Stimulated activated CD4-positive, alpha-beta T cell treated with anti-CD3 and anti-CD28 coated beads, Interleukin-4, amount 100 ng/mL, for 48 hours (primary cell): ENCODE data around the gene NOB1.

ENCODE experiments used
- DNase-seq, 2 donors: peaks; one replicate each; pipeline ENCODE4 v3.0.0-alpha.2; 2020; ENCODE audit warnings: low read depth in 2 of 2

Gene NOB1

DNA sequence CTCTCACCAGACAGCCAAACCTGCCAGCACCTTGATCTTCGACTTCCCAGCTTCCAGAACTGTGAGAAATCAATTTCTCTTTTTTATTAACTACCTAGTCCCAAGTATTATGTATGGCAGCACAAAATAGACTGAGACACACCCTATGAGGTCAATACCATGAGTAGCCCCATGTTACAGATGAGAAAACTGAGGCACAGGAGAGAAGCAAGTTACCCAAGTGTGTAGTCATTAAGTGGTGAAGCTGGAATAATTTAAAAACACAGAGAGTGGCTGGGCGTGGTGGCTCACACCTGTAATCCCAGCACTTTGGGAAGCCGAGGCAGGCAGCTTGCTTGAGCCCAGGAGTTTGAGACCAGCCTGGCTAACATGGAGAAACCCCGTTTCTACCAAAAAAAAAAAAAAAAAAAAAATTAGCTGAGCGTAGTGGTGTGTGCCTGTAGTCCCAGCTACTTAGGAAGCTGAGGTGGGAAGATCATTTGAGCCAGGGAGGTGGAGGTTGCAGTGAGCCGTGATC, 33.2 kb downstream of the NOB1 start:
- no peak for DNase-seq

DNA sequence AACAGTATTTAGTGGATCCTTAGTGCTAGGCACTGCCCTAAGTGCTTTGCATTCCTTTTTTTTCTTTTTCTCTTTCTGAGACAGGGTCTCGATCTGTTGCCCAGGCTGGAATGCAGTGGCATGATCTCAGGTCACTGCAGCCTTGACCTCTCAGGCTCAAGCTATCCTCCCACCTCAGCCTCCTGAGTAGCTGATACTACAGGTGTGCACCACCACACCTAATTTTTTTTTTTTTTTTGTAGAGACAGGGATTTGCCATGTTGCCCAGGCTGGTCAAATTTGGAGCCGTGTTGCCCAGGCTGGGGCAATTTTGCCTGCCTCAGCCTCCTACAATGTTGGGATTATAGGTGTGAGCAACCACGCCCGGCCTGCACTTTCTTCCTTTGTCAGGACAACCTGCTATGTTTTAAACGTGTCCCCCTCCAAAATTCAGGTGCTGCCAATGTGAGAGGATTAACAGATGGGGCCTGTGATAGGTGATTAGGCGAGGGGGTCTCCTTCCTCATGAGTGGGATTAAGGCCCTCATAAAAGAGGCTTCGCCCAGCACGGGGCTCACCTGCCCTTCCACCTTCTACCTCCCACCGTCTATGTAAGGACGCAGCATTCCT, 33.8 kb downstream of the NOB1 start:
- no peak for DNase-seq

DNA sequence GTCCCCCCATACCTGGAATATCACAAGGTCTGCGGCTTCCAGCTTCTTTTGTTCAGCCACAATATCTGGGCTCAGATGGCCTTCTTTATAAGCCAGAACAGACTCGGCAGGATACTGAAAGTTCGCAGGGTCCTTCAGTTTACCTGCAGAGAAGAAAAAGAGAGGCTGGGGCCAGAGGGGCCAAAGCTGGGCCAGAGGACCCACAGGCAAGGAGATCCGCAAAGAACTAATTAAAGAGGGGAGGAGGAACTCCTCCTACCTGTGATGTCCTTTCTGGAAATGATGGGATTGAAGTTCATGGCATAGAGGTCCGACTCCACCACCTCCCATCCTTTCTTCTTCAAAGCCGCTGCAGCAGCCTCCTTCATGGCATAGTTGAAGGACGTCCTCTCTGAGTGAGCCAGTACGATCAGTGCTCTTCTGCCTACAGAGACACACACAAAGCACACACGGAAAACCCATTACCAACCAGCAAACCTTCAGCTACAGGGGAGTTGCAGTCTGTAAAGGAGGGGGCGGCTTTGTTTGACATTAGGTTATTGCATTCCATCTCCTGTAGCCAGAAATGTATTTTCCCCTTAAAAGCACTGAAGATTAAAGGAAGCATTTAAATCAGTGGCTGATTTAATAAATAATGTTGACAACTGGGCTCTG, 36.5 kb downstream of the NOB1 start:
- no peak for DNase-seq

DNA sequence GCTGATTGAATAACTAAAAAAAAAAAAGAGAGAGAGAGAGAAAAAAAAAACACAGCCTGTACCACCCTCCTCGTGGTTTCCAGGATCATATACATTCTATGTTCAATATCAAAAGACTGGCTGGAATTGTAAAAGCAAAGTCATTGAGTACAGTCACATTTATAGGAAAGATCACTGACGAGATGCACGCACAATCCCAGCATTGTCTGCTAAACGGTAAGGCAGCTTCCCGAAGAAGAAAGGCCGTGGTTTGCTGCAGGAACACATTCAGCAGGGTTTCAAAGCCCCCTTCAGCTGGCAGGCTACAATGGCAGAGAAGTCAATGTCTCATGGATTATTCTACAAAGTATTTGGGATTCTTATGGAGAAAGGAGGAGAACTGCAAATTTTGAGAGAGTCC, 37.7 kb downstream of the NOB1 start:
- no peak for DNase-seq

DNA sequence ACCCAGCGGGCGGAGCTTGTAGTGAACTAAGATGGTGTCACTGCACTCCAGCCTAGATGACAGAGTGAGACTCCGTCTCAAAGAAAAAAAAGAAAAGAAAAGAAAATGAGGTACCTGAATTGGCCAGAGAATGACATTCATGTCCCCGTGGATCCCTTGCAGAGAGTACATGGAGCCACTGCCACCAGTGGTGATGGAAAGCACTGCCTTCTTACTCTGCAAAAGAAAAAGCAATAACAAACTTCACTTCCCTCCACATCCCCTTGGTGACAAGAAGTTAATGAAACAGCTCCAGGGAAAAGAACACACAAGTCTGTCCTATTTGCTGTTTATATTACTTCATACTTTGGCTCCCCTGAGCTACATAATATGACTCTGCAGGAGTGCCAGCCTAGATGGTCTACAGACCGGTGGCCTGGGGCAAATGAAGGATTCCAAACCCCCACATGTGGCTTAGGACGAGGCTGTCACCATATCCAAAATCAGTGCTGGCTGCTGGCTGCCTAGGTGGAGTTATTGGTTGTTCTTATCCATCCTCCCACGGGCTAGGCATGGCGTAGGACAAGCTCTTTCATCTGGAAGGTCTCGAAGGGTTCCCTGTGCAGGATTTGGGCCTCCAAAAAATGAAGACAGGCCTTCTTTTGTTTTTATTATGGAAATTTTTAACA, 41.7 kb downstream of the NOB1 start:
- DNase-seq = no peak

DNA sequence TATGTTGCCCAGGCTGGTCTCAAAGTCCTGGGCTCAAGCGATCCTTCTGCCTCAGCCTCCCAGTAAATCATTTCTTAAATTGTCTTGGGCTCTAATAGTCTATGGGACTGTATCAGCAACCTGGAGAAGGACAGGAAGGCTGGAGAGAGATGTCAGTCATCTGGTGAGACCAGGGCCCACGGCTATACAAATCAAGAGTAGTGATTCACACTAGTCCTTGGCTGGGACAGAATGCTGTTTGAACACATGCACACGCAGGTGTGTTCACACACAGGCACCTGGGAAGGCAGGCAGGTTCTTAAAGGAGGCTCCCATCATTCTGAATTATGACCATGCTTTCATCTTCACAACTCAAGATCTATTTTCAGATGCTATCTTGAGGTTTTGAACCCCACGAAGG, 42.4 kb downstream of the NOB1 start:
- no peak for DNase-seq

DNA sequence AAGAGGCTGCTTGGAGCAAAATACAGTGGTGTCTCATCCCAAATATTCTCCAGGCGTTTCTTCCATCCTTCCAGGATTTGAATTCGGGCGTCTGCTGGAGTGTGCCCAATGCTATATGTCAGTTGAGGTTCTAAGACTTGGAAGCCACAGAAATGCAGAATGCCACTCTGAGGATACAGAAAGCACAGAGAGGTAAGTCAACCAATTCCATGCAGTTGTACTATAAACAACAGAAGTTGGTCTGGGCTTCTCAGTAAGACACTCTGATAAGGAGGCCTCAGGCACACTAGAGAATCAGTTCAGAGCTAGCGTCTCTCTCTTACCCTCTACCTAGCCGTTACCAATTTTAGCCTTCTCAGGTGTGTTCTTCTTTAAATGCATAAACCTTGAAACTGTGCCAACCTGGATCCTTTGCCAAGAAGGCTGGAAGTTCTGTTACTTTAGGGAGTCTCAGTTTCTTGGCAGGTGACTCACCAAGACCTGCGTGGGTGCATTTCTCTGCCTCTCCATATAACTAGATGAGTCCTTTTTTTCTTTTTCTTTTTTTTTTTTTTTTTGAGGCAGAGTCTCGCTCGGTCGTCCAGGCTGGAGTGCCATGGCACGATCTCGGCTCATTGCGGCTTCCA, 43.5 kb downstream of the NOB1 start:
- no peak for DNase-seq

DNA sequence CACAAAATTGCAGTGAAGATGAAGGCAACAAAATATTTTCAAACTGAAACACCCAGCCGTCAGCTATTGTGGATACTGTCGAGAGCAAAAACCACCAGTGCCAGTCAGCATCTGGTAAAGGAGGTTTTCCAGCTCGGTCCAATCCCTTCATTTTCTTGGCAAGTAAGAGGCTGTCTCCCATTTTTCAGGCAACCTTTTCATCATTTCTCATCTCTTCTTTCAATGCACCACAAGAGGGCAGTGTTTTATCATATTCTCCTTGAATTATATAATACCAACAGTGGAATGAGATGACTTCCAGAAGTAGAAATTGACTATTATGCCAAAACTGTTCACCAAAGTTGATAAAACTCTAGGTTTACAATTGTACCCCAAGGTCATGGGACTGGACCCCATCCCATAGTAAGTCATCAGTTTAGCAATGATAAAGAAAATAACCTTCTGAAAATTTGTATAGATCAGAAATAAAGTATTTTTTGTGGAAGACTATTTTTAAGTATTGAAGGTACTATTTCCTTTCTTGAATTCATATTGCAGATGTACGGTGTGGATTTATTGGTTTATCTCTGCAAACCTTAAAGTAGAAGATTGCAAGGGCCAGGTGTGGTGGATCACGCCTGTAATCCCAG, 45.2 kb downstream of the NOB1 start:
- no peak for DNase-seq

DNA sequence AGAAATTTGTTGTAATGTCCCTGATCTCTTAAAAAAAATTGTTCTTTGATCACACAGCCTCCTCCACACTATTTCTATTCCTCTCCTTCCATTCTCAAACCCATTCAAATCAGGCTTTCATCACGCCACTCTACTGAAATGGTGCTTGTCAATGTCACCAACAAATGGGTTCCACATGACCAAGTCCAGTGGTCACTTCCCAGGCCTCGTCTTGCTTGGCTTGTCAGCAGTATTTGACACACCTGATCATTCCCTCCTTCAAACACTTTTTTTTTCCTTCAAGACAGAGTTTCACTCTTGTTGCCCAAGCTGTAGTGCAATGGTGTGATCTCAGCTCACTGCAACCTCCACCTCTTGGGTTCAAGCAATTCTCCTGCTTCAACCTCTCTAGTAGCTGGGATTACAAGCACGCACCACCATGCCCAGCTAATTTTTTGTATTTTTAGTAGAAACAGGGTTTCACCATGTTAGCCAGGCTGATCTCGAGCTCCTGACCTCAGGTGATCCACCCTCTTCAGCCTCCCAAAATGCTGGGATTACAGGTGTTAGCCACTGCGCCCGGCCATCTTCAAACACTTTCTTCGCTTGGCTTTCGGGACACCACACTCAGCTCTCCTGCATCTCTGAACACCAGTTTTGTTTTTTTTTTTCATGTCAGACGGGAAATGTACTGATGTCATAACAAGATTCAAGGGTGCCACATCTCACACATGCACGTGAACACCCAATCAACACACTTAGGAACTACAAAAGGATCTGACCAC, 46.6 kb downstream of the NOB1 start:
- no peak for DNase-seq

DNA sequence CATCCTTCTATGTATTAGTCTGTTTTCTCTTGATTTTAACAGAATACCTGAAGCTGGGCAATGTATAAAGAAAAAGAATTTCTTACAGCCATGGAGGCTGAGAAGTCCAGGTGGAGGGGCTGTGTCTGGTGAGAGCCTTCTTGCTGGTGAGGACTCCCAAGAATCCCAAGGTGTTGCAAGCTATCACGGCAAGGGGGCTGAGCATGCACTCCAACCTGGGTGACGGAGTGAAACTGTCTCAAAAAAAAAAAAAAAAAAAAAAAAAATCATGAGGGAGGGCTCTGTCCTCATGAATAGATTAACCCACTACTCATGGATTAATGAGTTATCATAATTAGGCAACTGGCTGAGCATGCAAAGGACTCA, 47.8 kb downstream of the NOB1 start:
- DNase-seq = no peak

DNA sequence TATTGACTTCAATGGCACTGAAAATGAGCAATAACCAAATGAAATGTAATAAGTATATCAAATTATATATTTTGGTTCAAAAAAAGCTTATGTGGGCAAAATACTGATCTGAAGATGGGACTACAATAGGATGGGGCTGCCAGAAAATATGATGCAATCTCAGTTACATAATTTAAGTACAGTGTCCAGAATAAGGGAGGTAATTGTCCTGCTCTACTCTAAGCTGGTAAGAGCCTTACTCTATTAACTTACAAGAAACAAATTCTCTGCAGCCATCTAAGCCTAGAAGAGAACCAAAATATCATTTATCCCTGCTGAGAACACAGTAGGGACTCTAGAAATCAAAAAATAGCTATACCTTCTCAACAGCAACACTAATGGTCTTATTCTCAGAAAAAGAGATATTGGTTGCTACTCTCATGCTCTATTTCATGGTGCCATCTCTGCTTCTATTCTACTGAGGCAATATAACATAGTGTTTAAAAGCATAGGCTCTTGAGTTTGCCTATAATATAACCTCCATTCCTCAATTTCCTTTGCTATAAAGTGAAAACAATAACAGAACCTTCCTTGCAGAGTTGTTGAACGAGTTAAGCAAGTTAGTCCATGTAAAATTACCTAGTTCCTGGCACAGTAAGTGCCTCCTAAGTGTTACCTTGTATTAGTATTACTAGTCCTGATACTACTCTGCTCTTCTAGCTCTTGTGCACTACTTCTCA, 48.3 kb downstream of the NOB1 start:
- DNase-seq = no peak

DNA sequence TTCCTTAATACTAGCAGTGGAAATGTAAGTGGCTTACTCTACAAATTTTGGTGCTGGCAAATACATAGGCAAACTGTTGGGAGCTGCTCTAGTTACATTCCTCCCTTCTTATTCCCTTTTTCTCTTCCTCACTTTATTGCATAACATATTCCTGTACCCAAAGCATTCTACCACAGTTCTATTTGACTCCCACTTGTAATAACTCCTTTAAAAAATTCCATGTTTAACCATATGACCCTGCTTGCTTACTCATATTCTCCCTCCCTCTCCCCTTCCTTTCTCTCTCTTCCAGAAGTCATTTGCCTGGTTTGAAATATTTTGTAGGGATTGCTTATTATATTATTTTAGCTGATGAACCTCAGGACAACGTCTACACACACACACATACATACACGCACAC, 51.1 kb downstream of the NOB1 start:
- DNase-seq = no peak

DNA sequence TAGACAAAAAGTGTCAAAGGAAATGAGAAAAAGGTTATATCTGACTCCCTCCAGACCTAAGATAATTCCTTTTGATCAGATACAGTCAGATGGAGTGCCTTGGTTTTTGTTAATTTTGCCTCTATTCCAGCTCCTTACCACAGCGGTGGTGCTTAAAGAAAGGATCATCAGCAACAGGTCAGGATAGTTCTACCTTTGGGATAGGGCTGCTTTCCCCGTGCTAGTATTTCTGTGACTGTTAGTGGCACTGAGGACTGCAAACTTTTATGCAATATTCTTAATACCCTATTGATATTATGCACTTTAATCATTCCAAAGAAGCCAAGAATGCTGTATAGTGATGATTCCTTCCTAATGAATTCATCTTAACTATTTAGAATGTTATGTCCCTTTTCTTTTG, 52.9 kb downstream of the NOB1 start:
- DNase-seq = no peak

DNA sequence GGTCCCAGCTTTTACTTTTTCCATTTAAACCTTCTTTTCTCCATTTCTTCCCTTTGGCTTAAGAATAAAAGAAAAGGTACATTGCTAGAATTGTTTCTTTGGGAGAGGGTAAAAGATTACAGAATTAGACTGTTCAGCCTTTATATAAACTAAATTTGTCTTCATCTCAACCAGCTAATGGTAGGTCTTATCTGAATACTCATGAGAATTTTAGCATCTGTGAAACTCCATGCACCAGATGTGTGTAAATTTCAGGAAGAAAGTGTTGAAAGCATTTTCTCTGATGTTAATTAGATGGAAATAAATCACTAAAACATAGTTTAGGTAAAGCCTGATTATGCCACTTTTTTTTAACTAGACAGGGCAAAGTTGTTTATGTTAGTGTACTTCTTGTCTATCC, 53.3 kb downstream of the NOB1 start:
- DNase-seq = no peak

DNA sequence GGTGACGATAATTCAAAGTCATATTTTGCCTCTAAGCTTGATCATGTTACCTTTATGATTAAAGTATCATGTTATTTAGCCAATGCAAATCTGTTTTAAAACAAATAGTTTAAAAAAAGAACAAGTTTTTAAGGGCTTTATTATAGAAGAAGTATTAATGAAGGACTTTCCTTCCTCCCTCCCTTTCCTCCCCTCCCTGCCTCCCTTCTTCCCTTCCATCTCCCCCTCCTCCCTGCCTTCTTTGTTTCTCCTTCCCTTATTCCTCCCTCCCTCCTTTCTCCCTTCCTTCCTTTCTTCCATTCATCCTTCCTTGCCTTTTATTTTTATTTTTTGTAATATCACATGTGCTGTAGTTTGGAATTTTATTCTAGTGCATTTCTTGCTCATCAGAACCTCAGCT, 54.8 kb downstream of the NOB1 start:
- no peak for DNase-seq

DNA sequence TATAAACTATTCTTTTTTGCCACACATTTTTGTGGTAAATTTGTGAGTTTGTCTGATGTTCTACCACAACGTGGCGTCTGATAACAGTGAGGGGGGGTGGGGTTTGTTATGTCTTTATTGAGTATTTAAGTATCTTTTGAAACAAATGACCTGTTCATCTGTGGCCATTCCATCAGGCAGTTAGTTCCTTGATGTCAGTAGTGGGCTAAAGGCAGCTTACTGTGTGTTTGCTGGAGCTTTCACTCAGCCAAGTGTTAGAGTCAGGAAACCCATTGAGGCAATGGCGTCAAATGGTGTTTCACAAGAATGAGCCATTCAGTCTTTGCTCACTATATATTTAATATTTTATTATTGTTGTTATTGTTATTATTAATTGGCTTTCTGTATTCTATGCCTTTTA, 56.3 kb downstream of the NOB1 start:
- DNase-seq = no peak

DNA sequence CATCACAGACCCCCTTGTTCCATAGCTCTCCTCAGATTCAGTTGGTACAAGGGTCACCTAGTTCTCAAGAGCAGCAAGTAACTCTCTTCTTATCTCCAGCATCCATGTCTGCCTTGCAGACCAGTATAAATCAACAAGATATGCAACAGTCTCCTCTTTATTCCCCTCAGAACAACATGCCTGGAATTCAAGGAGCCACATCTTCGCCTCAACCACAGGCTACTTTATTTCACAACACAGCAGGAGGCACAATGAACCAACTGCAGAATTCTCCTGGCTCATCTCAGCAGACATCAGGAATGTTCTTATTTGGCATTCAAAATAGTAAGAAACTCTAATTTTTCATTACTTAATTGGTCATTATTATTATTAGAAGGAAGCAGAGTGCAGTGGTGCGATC, 60.8 kb downstream of the NOB1 start:
- DNase-seq = no peak

DNA sequence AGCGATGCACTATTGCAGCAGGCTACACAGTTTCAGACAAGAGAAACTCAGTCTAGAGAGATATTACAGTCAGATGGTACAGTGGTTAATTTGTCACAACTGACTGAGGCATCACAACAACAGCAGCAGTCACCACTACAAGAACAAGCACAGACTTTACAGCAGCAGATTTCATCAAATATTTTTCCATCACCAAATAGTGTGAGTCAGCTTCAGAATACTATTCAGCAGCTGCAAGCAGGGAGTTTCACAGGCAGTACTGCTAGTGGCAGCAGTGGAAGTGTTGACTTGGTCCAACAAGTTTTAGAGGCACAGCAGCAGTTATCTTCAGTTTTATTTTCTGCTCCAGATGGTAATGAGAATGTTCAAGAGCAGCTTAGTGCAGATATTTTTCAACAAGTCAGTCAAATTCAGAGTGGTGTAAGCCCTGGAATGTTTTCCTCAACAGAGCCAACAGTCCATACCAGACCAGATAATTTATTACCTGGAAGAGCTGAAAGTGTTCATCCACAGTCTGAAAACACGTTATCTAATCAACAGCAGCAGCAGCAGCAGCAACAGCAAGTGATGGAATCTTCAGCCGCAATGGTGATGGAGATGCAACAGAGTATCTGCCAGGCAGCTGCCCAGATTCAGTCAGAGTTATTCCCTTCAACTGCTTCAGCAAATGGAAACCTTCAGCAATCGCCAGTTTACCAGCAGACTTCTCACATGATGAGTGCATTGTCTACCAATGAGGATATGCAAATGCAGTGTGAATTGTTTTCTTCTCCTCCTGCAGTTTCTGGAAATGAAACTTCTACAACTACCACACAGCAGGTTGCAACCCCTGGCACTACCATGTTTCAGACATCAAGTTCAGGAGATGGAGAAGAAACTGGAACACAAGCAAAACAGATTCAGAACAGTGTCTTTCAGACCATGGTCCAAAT, 62.5 kb downstream of the NOB1 start:
- no peak for DNase-seq
